Vagina (tissue), 2 donors: Measurements from ENCODE around the gene DRAXIN. TPM values are rescaled to one million over a fixed set of nuclear protein-coding genes. Genes with fewer than 3 reads are reported as not detected.
A peak's percentile ranks its signal among the peaks of the same experiment; 100 is the strongest.

ENCODE experiments used
- DNase-seq, 2 donors: peaks; one replicate each; pipeline ENCODE4 v3.0.0-alpha.2; 2017; ENCODE audit errors: extremely low spot score in 2 of 2
- H3K27ac ChIP-seq: fragments of 200-600 bp; sonication (generic); one replicate; pipeline ENCODE4 v1.5.1; 2019
- H3K27me3 ChIP-seq: fragments of 200-600 bp; sonication (generic); one replicate; pipeline ENCODE4 v1.5.1; 2019
- H3K36me3 ChIP-seq, 2 donors: fragments of 200-600 bp; sonication (generic); one replicate each; pipeline ENCODE4 v1.5.1; 2017 to 2019
- H3K4me1 ChIP-seq: fragments of 200-600 bp; sonication (generic); one replicate; pipeline ENCODE4 v1.5.1; 2019
- H3K4me3 ChIP-seq, 2 donors: fragments of 200-600 bp; sonication (generic); 1 replicate in 1 of 2; 2 replicates in 1 of 2; pipeline ENCODE4 v1.5.1; 2016 to 2019
- H3K9me3 ChIP-seq: fragments of 200-600 bp; sonication (generic); one replicate; pipeline ENCODE4 v1.5.1; 2019
- POLR2A ChIP-seq, 2 donors: fragments of 450-650 bp; IDR thresholded peaks; one replicate each; pipeline ENCODE4 v1.6.1; 2017; ENCODE audit warnings: antibody characterized with exemption in 2 of 2, mild to moderate bottlenecking in 2 of 2, moderate library complexity in 2 of 2
- POLR2AphosphoS5 ChIP-seq, 2 donors: sonication (generic); formaldehyde crosslinking; IDR thresholded peaks; one replicate each; pipeline ENCODE4 v1.9.0; 2017; ENCODE audit warnings: antibody characterized with exemption in 2 of 2, mild to moderate bottlenecking in 2 of 2, low read depth in 1 of 2; ENCODE audit not compliant: insufficient read depth in 1 of 2
- intact Hi-C: fragments of 100-400 bp; cut with DNase I; formaldehyde crosslinking; loops from one replicate; pipeline ENCODE4 v1.15.1; 2023
- total RNA-seq: library from RNA; depleted of rRNA; stranded (reverse); fragments of >200 nt; gene quantifications from one replicate; pipeline ENCODE4 v1.2.3, GENCODE V29; 2016
- TF ChIP-seq, protein P1 (sequence below), 3 experiments: fragments of 450-650 bp in 2 of 3; fragments of 200-600 bp in 1 of 3; sonication (generic) in 1 of 3; IDR thresholded peaks; one replicate each; pipeline ENCODE4 v1.5.1; 2017 to 2019; ENCODE audit warnings: antibody characterized with exemption in 3 of 3, mild to moderate bottlenecking in 2 of 3, moderate library complexity in 2 of 3

The DRAXIN gene
- total RNA-seq, 1 donor from 2014 or later, result not detected

DNA sequence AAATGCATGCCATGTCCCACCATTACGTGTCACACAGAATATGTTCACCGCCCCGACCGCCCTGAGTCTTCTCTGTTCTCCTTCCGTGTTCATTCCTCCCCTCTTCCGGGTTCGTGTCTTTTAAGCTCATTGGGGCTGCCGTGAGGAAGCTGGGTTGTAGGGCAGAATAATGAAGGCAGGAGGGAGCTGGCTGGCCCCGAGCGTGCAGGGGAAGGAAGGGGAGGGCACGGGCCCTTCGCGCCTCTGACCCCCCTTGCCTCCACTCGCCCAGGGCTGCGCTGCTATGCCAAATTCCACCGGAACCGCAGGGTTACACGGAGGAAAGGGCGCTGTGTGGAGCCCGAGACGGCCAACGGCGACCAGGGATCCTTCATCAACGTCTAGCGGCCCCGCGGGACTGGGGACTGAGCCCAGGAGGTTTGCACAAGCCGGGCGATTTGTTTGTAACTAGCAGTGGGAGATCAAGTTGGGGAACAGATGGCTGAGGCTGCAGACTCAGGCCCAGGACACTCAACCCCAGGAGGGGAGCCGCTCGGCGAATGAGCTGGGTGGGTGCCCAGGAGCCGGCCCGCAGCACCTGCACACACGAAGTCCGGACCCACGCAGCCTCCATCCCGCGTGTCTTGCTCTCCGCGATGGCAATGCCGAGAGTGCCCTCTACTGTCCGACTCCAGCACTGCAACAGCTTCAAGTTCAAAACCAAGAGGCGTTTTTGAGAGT is 28.0 kb downstream of the DRAXIN start:
- TF ChIP-seq POLR2A (IDR thresholded peaks at IDR 0.05) (no peak), POLR2AphosphoS5 (IDR thresholded peaks at IDR 0.05; ENCODE audit: insufficient read depth in 1 of 2, low read depth in 1 of 2) (peak in 1 of 2 donors; percentile 42)
- TF ChIP-seq, protein P1, sequence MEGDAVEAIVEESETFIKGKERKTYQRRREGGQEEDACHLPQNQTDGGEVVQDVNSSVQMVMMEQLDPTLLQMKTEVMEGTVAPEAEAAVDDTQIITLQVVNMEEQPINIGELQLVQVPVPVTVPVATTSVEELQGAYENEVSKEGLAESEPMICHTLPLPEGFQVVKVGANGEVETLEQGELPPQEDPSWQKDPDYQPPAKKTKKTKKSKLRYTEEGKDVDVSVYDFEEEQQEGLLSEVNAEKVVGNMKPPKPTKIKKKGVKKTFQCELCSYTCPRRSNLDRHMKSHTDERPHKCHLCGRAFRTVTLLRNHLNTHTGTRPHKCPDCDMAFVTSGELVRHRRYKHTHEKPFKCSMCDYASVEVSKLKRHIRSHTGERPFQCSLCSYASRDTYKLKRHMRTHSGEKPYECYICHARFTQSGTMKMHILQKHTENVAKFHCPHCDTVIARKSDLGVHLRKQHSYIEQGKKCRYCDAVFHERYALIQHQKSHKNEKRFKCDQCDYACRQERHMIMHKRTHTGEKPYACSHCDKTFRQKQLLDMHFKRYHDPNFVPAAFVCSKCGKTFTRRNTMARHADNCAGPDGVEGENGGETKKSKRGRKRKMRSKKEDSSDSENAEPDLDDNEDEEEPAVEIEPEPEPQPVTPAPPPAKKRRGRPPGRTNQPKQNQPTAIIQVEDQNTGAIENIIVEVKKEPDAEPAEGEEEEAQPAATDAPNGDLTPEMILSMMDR (IDR thresholded peaks at IDR 0.05), result peak; percentile 85 to 93 (median 92)
- Histone ChIP-seq H3K36me3 (no peaks in the 10 kb centered on the region), H3K9me3 (no peaks in the 10 kb centered on the region), H3K4me3 (peak overlapping the region; percentile 34 to 45), H3K4me1 (peaks cover 12% of the 10 kb centered on the region), H3K27ac (peak overlapping the region; percentile 7), H3K27me3 (no peaks in the 10 kb centered on the region)
- no peak for DNase-seq
- intact Hi-C loops, result loop anchor here (5.0 kb wide), 1 partner anchor 67 kb away; the partner anchor contains the start of genes FBXO2 and FBXO44

DNA sequence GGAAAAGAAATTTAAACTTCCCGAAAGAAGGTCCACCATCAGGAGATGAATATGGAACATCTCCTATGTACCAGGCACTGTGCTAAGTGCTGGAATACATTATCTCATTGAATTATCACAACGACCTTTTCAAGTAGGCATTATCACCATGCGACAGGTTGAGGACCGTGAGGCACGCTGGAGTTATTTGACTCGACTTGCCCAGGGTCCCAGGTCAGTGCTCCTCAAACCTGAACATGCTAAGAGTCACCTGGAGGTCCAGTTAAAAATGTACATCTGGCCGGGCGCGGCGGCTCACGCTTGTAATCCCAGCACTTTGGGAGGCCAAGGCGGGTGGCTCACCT is 28.5 kb downstream of the DRAXIN start:
- Histone ChIP-seq H3K4me3 (peak overlapping the region in 1 of 2 donors; percentile 34), H3K4me1 (peaks cover 12% of the 10 kb centered on the region), H3K27me3 (no peaks in the 10 kb centered on the region), H3K27ac (no peak overlapping the region), H3K36me3 (no peaks in the 10 kb centered on the region), H3K9me3 (no peaks in the 10 kb centered on the region)
- TF ChIP-seq, protein P1 (IDR thresholded peaks at IDR 0.05), result no peak
- TF ChIP-seq POLR2A (IDR thresholded peaks at IDR 0.05) (no peak), POLR2AphosphoS5 (IDR thresholded peaks at IDR 0.05; ENCODE audit: insufficient read depth in 1 of 2, low read depth in 1 of 2) (no peak)
- intact Hi-C loops, result loop anchor here (5.0 kb wide), 1 partner anchor 68 kb away; the partner anchor contains the start of genes FBXO2 and FBXO44
- no peak for DNase-seq

DNA sequence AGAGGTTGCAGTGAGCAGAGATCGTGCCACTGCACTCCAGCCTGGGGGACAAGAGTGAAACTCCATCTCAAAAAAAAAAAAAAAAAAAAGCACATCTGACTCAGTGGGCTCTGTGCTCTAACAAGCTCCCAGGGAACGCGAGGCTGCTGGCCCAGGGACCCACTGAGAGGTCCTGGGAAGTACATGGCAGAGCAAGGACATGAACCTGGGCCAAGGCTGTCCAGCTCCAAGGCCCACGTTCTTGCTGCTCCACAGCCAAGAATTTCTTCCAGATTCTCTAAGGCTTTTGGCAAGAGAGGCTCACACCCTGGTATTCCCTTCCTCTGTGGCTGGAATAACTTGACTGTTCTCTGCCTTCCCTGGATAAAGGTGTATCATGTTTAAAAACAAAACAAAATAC is 29.0 kb downstream of the DRAXIN start:
- Histone ChIP-seq H3K36me3 (no peaks in the 10 kb centered on the region), H3K9me3 (no peaks in the 10 kb centered on the region), H3K4me1 (peaks cover 12% of the 10 kb centered on the region), H3K4me3 (no peak overlapping the region), H3K27me3 (no peaks in the 10 kb centered on the region), H3K27ac (no peak overlapping the region)
- TF ChIP-seq POLR2AphosphoS5 (IDR thresholded peaks at IDR 0.05; ENCODE audit: insufficient read depth in 1 of 2, low read depth in 1 of 2), result no peak
- intact Hi-C loops, result loop anchor here (5.0 kb wide), 1 partner anchor 68 kb away; the partner anchor contains the start of genes FBXO2 and FBXO44
- DNase-seq, result no peak

DNA sequence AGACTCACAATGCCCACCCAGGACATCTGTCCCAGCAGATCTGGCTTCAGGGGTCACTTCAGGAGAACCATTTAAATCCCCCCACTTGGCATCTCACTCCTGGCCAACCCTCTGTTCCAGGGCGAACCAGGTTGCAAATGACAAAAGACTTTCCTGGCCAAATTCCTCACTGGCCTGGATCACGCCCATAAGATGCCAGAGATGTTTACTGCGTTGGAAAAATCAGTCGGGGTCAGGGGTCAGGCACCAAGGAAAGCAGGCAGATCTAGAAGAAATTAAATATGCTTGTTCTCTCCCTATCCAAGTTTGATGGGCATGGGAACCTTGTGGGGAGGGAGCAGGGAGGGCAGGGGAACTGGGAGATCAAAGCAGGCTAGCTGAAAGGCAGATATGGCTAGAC is 29.8 kb downstream of the DRAXIN start:
- Histone ChIP-seq H3K4me1 (peaks cover 12% of the 10 kb centered on the region), H3K36me3 (no peaks in the 10 kb centered on the region), H3K27me3 (no peaks in the 10 kb centered on the region), H3K27ac (no peak overlapping the region), H3K9me3 (no peaks in the 10 kb centered on the region), H3K4me3 (no peak overlapping the region)
- intact Hi-C loops, result loop anchor here (5.0 kb wide), 1 partner anchor 69 kb away; the partner anchor contains the start of genes FBXO2 and FBXO44
- no peak for DNase-seq
- TF ChIP-seq POLR2A (IDR thresholded peaks at IDR 0.05) (no peak), POLR2AphosphoS5 (IDR thresholded peaks at IDR 0.05; ENCODE audit: insufficient read depth in 1 of 2, low read depth in 1 of 2) (no peak)
- TF ChIP-seq, protein P1 (IDR thresholded peaks at IDR 0.05), result no peak

DNA sequence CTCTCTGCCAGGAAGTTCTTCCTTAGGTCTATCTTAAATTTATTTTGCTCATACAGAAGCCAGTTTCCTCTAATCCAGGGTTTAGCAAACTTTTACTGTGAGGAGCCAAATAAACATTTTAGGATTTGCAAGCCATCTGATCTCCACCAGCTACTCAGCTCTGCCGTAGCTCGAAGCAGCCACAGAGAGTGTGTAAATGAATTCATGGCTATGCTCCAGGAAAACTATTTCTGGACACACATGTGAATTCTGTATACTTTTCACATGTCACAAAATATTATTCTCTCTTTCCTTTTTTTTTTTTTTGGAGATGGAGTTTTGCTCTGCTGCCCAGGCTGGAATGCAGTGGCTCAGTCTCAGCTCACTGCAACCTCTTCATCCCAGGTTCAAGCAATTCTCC is 31.0 kb downstream of the DRAXIN start:
- no peaks in the 10 kb centered on the region for H3K36me3 ChIP-seq
- H3K9me3 ChIP-seq, result no peaks in the 10 kb centered on the region
- TF ChIP-seq, protein P1 (IDR thresholded peaks at IDR 0.05), result no peak
- TF ChIP-seq POLR2AphosphoS5 (IDR thresholded peaks at IDR 0.05; ENCODE audit: insufficient read depth in 1 of 2, low read depth in 1 of 2) (no peak), POLR2A (IDR thresholded peaks at IDR 0.05) (no peak)
- H3K27ac ChIP-seq, result no peak overlapping the region
- intact Hi-C loops, result loop anchor here (5.0 kb wide), 1 partner anchor 70 kb away; the partner anchor contains the start of genes FBXO2 and FBXO44
- H3K4me1 ChIP-seq, result peaks cover 12% of the 10 kb centered on the region
- H3K27me3 ChIP-seq, result no peaks in the 10 kb centered on the region
- no peak for DNase-seq
- H3K4me3 ChIP-seq, result no peak overlapping the region
